Activated CD8-positive, alpha-beta memory T cell treated with anti-CD3 and anti-CD28 coated beads, Interleukin-2, amount 50 U/mL, for 24 hours (primary cell): Measurements from ENCODE around the gene OR8B8.
"Not testable (repeated sequence)": the region's sequence is repeated elsewhere in the genome, so short reads cannot be mapped to it uniquely, and the experiment has no call there.

Experiments used
- DNase-seq: peaks from one replicate; pipeline ENCODE4 v3.0.0-alpha.2; 2020; ENCODE audit errors: extremely low read depth

OR8B8 gene

GRCh38 chr11:124441519-124441918 lies 4.0 kb downstream of the OR8B8 start:
- DNase-seq: no peak

- no peak for DNase-seq
Observed at GRCh38 chr11:124441081-124441480, 4.4 kb downstream of the OR8B8 start.

GRCh38 chr11:124440608-124441007 lies 4.9 kb downstream of the OR8B8 start:
- DNase-seq: no peak

GRCh38 chr11:124434699-124435098 lies 10.8 kb downstream of the OR8B8 start:
- no peak for DNase-seq

- no peak for DNase-seq
Observed at GRCh38 chr11:124429599-124429998, 15.9 kb downstream of the OR8B8 start.

- no peak for DNase-seq
Observed at GRCh38 chr11:124424384-124424921, 21.0 kb downstream of the OR8B8 start, which contains the start of gene OR8B4. OR8B4 (minus strand) TSS chr11:124424871; CDS start chr11:124424871, 0 bp downstream.

GRCh38 chr11:124421043-124421442 lies 24.5 kb downstream of the OR8B8 start:
- DNase-seq: no peak

- no peak for DNase-seq
Observed at GRCh38 chr11:124415356-124415923, 30.1 kb downstream of the OR8B8 start.

- no peak for DNase-seq
Observed at GRCh38 chr11:124409906-124410305, 35.6 kb downstream of the OR8B8 start.

- no peak for DNase-seq
Observed at GRCh38 chr11:124405581-124405980, 39.9 kb downstream of the OR8B8 start.

- not testable (repeated sequence) for DNase-seq
Observed at GRCh38 chr11:124403186-124403585, 42.3 kb downstream of the OR8B8 start.

- DNase-seq: peak; percentile 9
Observed at GRCh38 chr11:124402326-124402922, 43.1 kb downstream of the OR8B8 start.

- DNase-seq: no peak
Observed at GRCh38 chr11:124398924-124399323, 46.6 kb downstream of the OR8B8 start, which contains the start of gene OR8B3. OR8B3 (minus strand) TSS chr11:124399024; CDS start chr11:124397351, 1,673 bp downstream.

GRCh38 chr11:124396847-124397246 lies 48.6 kb downstream of the OR8B8 start:
- DNase-seq: not testable (repeated sequence)

GRCh38 chr11:124394408-124394807 lies 51.1 kb downstream of the OR8B8 start:
- DNase-seq: no peak
